K562 (cell line): ENCODE data around the gene TASP1. TPM values are rescaled to one million over a fixed set of nuclear protein-coding genes. Genes with fewer than 3 reads are reported as not detected.

Experiments used
- ELF1 ChIP-seq: fragments of 200-800 bp; sonication (Bioruptor generic); IDR thresholded peaks from 2 replicates; pipeline ENCODE4 v1.6.1; 2016; ENCODE audit warnings: missing genetic modification characterization, missing compliant biosample characterization
- EWSR1 ChIP-seq: fragments of 450-650 bp; IDR thresholded peaks from 2 replicates; pipeline ENCODE4 v1.6.1; 2018; ENCODE audit warnings: borderline replicate concordance, mild to moderate bottlenecking, low read depth, moderate library complexity; ENCODE audit not compliant: partially characterized antibody
- RAD51 ChIP-seq: fragments of 450-650 bp; IDR thresholded peaks from 2 replicates; pipeline ENCODE4 v1.7.1; 2016; ENCODE audit warnings: low read depth, mild to moderate bottlenecking, borderline replicate concordance
- TCF15 ChIP-seq: fragments of 250-450 bp; sonication (Bioruptor Pico); IDR thresholded peaks from 2 replicates; pipeline ENCODE4 v1.8.0; 2022; ENCODE audit warnings: moderate library complexity, mild to moderate bottlenecking, inconsistent platforms
- TOE1 ChIP-seq, 2 experiments: fragments of 450-650 bp in 1 of 2; sonication (generic) in 1 of 2; formaldehyde crosslinking in 1 of 2; IDR thresholded peaks; 2 replicates each; pipeline versions ENCODE4 v1.7.1 to v1.8.0; 2016 to 2022; ENCODE audit warnings: borderline replicate concordance in 2 of 2, mild to moderate bottlenecking in 2 of 2, antibody characterized with exemption in 1 of 2, inconsistent platforms in 1 of 2, low read depth in 1 of 2, missing genetic modification reagents in 1 of 2, moderate library complexity in 1 of 2
- U2AF1 ChIP-seq: fragments of 200-400 bp; formaldehyde crosslinking; optimal IDR thresholded peaks from 2 replicates; pipeline ENCODE3; 2017; ENCODE audit warnings: mild to moderate bottlenecking, low read depth, low read length, moderate library complexity
- ZBTB12 ChIP-seq: fragments of 250-450 bp; sonication (Bioruptor Pico); IDR thresholded peaks from 2 replicates; pipeline ENCODE4 v1.4.0; 2020
- ZNF311 ChIP-seq: fragments of 250-450 bp; sonication (Bioruptor Pico); IDR thresholded peaks from 2 replicates; pipeline ENCODE4 v1.4.0; 2020; ENCODE audit warnings: mild to moderate bottlenecking, moderate library complexity
- polyA plus RNA-seq, 8 experiments: library from polyadenylated mRNA; depleted of rRNA in 4 of 8; stranded (reverse) in 5 of 8; unstranded in 3 of 8; fragments of >200 nt; fragmentation: Nextera tagmentation in 2 of 8; fragmentation: Illumina TruSeq in 1 of 8; extraction: Ambion mirVana in 2 of 8; extraction: Trizol in 1 of 8; gene quantifications; 2 replicates each; pipeline versions ENCODE4 v1.2.1 to v1.2.3, GENCODE V29; 2011 to 2014; ENCODE audit warnings: inconsistent platforms in 1 of 8, missing spikeins in 1 of 8
- total RNA-seq, 7 experiments: library from RNA; depleted of rRNA in 6 of 7; stranded (reverse); fragments of >200 nt in 6 of 7; fragmentation: Illumina TruSeq in 2 of 7; extraction: Trizol in 2 of 7; gene quantifications; 2 replicates each; pipeline versions ENCODE4 v1.2.1 to v1.2.3, GENCODE V29; 2011 to 2021; ENCODE audit warnings: low replicate concordance in 1 of 7
- TF ChIP-seq, protein P1 (sequence below), 2 experiments: fragments of 450-650 bp in 1 of 2; sonication (generic) in 1 of 2; formaldehyde crosslinking in 1 of 2; IDR thresholded peaks in 1 of 2; conservative IDR thresholded peaks in 1 of 2; 2 replicates each; pipeline versions ENCODE4 v1.6.1 to v1.8.1; 2016 to 2023; ENCODE audit warnings: mild to moderate bottlenecking in 2 of 2, moderate library complexity in 2 of 2, inconsistent platforms in 1 of 2, missing genetic modification reagents in 1 of 2
- TF ChIP-seq, protein P2 (sequence below): fragments of 250-450 bp; sonication (Bioruptor Pico); IDR thresholded peaks from 2 replicates; pipeline ENCODE4 v1.5.0; 2022; ENCODE audit warnings: mild to moderate bottlenecking
- TF ChIP-seq, protein P3 (sequence below): sonication (generic); formaldehyde crosslinking; IDR thresholded peaks from 2 replicates; pipeline ENCODE4 v1.9.0; 2022; ENCODE audit warnings: mild to moderate bottlenecking, missing genetic modification reagents
- TF ChIP-seq, protein P4 (sequence below), 2 experiments: fragments of 450-650 bp; IDR thresholded peaks; 2 replicates each; pipeline ENCODE4 v1.6.1; 2018; ENCODE audit warnings: mild to moderate bottlenecking in 2 of 2, low read depth in 1 of 2; ENCODE audit not compliant: partially characterized antibody in 2 of 2
- TF ChIP-seq, protein P5 (sequence below): fragments of 450-650 bp; IDR thresholded peaks from 2 replicates; pipeline ENCODE4 v1.6.1; 2014; ENCODE audit warnings: low read depth, mild to moderate bottlenecking, moderate library complexity, borderline replicate concordance

Gene TASP1
- total and polyA plus RNA-seq, 9 of the 15 experiments (the other 6 are each of a cell fraction or from before 2014, with no cell fraction given) = 3.7 to 10.6 (median 6.4) TPM

GRCh38 chr20:13638496-13639149 is at the start of gene TASP1 (continued):
- TF ChIP-seq ELF1 (tag) = peak; percentile 65
- TF ChIP-seq, protein P1, sequence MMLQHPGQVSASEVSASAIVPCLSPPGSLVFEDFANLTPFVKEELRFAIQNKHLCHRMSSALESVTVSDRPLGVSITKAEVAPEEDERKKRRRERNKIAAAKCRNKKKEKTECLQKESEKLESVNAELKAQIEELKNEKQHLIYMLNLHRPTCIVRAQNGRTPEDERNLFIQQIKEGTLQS (IDR thresholded peaks at IDR 0.05) = 0 out of 2 replicates have a peak, but pooled peaks have one; percentile 19
- TF ChIP-seq, protein P1 (CRISPR knock-in tag; conservative IDR thresholded peaks at IDR 0.05) = no peak
- TF ChIP-seq, protein P2, sequence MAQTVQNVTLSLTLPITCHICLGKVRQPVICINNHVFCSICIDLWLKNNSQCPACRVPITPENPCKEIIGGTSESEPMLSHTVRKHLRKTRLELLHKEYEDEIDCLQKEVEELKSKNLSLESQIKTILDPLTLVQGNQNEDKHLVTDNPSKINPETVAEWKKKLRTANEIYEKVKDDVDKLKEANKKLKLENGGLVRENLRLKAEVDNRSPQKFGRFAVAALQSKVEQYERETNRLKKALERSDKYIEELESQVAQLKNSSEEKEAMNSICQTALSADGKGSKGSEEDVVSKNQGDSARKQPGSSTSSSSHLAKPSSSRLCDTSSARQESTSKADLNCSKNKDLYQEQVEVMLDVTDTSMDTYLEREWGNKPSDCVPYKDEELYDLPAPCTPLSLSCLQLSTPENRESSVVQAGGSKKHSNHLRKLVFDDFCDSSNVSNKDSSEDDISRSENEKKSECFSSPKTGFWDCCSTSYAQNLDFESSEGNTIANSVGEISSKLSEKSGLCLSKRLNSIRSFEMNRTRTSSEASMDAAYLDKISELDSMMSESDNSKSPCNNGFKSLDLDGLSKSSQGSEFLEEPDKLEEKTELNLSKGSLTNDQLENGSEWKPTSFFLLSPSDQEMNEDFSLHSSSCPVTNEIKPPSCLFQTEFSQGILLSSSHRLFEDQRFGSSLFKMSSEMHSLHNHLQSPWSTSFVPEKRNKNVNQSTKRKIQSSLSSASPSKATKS (CRISPR knock-in tag) = no peak
- no peak for TF ChIP-seq TCF15
- TF ChIP-seq, protein P3, sequence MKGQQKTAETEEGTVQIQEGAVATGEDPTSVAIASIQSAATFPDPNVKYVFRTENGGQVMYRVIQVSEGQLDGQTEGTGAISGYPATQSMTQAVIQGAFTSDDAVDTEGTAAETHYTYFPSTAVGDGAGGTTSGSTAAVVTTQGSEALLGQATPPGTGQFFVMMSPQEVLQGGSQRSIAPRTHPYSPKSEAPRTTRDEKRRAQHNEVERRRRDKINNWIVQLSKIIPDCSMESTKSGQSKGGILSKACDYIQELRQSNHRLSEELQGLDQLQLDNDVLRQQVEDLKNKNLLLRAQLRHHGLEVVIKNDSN (CRISPR knock-in tag) = peak; percentile 96
- no peak for TF ChIP-seq U2AF1
- TF ChIP-seq, protein P4, sequence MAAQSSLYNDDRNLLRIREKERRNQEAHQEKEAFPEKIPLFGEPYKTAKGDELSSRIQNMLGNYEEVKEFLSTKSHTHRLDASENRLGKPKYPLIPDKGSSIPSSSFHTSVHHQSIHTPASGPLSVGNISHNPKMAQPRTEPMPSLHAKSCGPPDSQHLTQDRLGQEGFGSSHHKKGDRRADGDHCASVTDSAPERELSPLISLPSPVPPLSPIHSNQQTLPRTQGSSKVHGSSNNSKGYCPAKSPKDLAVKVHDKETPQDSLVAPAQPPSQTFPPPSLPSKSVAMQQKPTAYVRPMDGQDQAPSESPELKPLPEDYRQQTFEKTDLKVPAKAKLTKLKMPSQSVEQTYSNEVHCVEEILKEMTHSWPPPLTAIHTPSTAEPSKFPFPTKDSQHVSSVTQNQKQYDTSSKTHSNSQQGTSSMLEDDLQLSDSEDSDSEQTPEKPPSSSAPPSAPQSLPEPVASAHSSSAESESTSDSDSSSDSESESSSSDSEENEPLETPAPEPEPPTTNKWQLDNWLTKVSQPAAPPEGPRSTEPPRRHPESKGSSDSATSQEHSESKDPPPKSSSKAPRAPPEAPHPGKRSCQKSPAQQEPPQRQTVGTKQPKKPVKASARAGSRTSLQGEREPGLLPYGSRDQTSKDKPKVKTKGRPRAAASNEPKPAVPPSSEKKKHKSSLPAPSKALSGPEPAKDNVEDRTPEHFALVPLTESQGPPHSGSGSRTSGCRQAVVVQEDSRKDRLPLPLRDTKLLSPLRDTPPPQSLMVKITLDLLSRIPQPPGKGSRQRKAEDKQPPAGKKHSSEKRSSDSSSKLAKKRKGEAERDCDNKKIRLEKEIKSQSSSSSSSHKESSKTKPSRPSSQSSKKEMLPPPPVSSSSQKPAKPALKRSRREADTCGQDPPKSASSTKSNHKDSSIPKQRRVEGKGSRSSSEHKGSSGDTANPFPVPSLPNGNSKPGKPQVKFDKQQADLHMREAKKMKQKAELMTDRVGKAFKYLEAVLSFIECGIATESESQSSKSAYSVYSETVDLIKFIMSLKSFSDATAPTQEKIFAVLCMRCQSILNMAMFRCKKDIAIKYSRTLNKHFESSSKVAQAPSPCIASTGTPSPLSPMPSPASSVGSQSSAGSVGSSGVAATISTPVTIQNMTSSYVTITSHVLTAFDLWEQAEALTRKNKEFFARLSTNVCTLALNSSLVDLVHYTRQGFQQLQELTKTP (IDR thresholded peaks at IDR 0.05; ENCODE audit: low read depth in 1 of 2, partially characterized antibody in 2 of 2) = no peak
- TF ChIP-seq EWSR1 = no peak
- 0 out of 2 replicates have a peak, but pooled peaks have one; percentile 35 for TF ChIP-seq ZBTB12 (CRISPR knock-in tag)
- TF ChIP-seq, protein P5, sequence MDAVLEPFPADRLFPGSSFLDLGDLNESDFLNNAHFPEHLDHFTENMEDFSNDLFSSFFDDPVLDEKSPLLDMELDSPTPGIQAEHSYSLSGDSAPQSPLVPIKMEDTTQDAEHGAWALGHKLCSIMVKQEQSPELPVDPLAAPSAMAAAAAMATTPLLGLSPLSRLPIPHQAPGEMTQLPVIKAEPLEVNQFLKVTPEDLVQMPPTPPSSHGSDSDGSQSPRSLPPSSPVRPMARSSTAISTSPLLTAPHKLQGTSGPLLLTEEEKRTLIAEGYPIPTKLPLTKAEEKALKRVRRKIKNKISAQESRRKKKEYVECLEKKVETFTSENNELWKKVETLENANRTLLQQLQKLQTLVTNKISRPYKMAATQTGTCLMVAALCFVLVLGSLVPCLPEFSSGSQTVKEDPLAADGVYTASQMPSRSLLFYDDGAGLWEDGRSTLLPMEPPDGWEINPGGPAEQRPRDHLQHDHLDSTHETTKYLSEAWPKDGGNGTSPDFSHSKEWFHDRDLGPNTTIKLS = no peak
- TF ChIP-seq RAD51 = peak; percentile 90
- no peak for TF ChIP-seq ZNF311 (CRISPR knock-in tag)
- peak; percentile 61; the same call in 1 of the 2 replicates for TF ChIP-seq TOE1 (IDR thresholded peaks at IDR 0.05; ENCODE audit: borderline replicate concordance)
- TF ChIP-seq TOE1 (CRISPR knock-in tag; IDR thresholded peaks at IDR 0.05; ENCODE audit: borderline replicate concordance, low read depth) = no peak
